T-helper 2 cell treated with Interferon-gamma antibody and Interleukin-4, amounts not matched to agents 100 ng/mL and 5 ng/mL, for 36 hours (primary cell): ENCODE data around the gene ATP8A2. TPM values are rescaled to one million over a fixed set of nuclear protein-coding genes. Genes with fewer than 3 reads are reported as not detected.

Experiments used
- intact Hi-C: fragments of 100-400 bp; cut with micrococcal nuclease; formaldehyde crosslinking; loops from one replicate; pipeline ENCODE4 v1.15.1; 2023
- total RNA-seq: library from RNA; stranded (reverse); gene quantifications from 2 replicates; pipeline ENCODE4 v1.2.3, GENCODE V29; 2022

Gene ATP8A2
- total RNA-seq, 1 donor from 2014 or later: 0.50 TPM

GRCh38 chr13:25988661-25989060 is 616.9 kb downstream of the ATP8A2 start:
- intact Hi-C loops: no loop called here

- intact Hi-C loops: no loop called here
These were observed 619.0 kb downstream of the ATP8A2 start for GRCh38 chr13:25990801-25991200.

DNA sequence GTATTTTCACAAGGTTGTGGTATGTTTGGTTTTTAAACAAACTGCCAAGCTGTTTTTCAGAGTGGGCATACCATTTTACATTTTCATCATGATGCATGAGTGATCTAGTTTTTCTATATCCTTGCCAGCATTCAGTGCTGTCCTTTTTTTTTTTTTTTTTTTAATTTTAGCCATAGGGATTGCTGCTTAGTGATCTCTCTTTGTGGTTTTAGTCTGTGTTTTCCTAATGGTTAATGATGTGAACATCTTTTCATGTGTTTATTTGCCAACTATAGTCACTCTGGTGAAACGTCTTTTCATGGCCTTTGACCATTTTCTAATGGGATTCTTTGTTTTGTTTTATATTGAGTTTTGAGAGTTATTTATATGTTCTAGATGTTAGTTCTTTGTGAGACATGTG is 620.3 kb downstream of the ATP8A2 start:
- intact Hi-C loops: no loop called here

DNA sequence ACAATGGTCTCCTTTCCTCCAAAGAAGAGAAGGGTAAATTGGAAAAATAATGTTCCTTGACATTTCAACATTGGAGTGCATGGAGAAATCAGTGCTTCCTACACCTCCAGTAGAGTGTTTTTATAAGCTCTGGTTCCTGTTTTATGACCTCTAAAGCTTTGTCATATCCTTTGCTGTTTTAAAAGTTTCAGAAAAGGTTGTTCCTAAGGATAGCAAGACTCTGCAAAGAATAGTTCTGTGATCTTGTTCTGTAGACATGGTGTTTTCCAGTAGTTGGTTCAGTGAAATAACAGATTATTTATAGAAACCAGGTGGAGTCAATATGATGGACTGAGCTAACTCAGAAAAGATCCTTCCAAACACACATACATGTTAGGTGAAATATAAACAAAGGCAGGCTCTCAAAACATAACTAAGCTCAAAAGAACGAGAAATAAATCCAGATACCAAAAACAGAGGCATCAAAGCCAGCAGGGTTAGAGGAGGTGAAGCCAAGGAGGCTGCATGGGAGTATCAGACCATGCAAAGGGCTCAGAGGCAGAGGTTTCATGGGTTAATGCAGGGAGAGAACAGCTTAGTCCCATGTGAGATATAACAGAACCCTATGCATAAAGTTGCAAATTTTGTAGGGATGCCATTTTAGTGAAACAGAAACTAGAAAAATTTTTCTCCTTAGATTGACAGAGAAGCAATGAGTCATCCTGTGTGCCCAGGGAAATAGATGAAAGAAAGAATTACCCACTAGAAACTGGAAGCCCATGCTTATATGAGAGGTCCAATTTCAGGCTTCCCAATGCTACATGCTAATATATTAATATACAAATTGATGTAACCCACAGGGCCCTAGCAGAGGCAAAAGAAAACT is 635.7 kb downstream of the ATP8A2 start:
- intact Hi-C loops: no loop called here

- intact Hi-C loops: no loop called here
These were observed 638.9 kb downstream of the ATP8A2 start for GRCh38 chr13:26010487-26011207.

DNA sequence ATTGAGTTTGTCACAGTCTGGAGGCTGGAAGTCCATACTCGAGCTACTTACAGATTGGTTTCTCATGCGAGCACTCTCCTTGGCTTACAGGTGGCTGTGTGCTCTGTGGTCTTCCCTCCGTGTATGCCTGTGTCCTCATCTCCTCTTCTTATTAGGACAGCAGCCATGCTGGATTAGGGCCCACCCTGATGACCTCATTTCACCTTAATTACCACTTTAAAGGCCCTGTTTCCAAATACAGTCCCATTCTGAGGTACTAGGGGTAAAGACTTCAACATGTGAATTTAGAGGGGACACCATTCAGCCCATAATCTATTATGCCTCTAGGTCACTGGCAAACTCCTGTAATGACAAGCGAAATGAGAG is 639.4 kb downstream of the ATP8A2 start:
- intact Hi-C loops: no loop called here

GRCh38 chr13:26011996-26012821 is 640.4 kb downstream of the ATP8A2 start:
- intact Hi-C loops: no loop called here

DNA sequence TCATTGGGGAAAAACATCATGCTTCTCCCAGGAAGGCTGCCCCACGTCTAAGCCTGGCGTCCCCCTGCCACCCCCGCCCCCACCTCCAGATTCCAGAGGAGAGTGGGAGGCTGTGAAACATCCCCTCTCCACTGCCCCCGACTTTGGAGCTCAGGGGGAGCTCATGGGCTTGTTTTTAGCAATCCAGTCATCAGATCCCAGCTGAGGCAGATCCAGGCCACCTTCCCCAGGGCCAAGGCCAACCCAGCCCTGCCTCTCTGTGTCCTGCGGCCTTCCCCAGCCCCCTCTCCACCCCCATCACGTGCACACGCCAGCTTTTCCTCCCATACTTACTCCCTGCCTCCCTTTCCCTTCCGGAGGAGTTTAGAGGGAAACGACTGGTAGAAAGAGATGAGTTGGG is 641.2 kb downstream of the ATP8A2 start:
- intact Hi-C loops: no loop called here

DNA sequence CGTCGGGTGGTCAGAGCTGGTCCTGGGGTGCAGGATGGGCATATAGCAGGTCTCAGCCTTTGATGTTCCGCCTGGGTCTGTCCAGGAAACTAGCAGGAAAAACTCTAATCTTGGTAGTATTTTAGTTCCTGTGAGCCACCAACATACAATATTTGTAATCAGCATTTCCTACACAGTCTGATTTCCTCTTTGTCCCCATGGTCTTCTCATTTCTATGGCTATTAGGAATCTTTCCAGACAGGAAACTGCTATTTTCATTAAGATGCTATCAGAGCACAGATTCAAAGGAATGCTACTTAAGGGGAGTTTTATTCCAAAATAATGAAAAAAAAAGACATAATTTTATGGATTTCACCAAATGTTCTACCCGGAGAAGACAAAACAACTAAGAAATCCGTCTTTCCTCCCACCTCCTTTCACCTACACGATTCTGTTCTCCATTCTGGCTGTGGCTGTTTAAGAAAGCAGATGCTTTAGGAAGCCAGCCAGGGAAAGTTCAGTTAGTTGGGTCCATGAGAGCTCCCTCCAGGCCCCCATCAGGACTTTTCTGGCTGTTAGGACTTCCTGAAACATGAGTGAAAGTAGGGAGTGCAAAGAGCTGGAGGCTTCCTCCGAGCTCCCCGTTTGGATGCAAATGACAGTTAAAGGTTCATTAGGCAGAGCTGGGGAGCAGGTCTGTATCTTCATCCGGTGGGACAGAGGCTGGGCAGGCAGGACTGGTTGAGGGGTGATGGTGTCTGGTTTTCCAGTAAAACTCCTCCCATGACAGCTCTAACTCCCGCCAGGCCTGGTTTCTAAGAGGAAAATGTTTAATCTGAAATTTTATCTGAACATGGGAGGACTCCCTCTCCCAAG is 643.7 kb downstream of the ATP8A2 start:
- intact Hi-C loops: no loop called here

- intact Hi-C loops: no loop called here
These were observed 644.4 kb downstream of the ATP8A2 start for GRCh38 chr13:26016189-26016588.

DNA sequence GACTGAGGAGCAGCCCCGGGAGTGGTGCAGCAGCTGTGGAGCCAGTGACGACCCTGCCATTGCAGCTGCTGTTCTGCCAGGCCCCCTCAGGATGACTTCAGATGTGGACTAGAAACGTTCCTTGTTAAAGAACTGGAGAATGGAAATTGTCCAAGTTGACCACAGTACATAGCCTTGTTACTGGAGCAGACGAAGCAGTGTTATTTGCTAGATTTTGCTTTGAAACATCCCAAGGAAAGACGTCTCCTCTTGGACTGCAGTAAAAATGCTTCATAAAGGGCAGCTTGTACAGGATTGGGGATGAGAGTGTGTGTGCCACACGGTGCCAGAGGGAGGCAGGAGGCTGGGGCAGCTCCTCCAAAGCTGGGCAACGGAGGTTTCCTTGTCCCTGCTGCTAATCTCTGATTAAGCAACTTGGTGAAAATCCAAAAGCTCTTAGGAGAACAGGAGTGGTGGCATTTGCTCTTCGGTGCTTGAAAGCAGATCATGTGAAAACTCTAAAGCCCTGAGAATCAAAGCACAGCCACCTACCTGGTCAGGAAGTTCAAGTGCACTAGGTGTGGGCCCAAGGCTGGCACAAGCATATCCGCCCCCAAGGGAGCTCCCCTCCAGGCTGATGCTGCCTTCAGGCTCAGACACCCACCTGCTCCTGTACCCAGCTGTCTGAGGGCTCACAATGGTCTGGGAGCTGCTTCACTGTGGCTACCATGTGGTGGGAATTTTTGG is 645.6 kb downstream of the ATP8A2 start:
- intact Hi-C loops: no loop called here

- intact Hi-C loops: no loop called here
These were observed 646.3 kb downstream of the ATP8A2 start for GRCh38 chr13:26017932-26018665.

- intact Hi-C loops: no loop called here
These were observed 647.5 kb downstream of the ATP8A2 start for GRCh38 chr13:26019251-26019650.

- intact Hi-C loops: no loop called here
These were observed 648.4 kb downstream of the ATP8A2 start for GRCh38 chr13:26019881-26020870.

DNA sequence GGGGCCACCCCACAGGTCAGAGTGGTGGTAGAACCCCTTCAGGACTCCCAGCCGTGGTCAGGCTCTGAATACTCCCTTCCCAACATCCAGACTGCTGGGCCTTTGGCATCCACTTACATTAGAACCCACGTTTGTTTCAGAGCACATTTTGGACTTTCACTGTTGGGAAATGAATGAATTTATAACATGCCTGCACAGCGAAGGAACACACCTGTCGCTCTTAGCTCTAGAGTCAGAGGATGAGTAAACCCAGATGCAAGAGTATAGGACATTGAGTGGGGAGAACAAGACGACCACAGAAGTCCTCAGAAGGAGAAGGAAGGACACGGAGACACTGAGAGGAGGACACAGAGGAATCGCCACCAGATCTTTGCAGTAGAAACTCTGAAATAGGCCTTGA is 649.1 kb downstream of the ATP8A2 start:
- intact Hi-C loops: no loop called here

- intact Hi-C loops: no loop called here
These were observed 649.7 kb downstream of the ATP8A2 start for GRCh38 chr13:26021516-26021915.

DNA sequence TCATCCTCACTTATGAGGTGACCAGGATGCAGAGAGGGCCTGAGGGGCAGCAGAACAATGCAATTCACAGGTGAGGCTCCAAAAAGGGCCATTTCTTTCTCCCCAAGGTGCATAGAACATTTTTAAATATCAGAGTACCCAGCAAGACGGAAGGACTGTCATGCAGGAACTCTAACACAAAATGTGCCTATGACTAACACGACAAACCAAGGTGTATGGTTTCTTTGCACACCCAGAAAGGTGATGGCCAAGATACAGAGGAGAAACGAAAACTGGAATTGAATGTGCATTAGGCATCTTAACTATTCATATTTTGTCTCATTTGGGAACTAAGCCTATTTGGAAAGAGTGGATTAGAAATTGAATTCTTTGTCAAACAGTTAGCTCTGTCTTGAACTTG is 650.2 kb downstream of the ATP8A2 start:
- intact Hi-C loops: no loop called here

DNA sequence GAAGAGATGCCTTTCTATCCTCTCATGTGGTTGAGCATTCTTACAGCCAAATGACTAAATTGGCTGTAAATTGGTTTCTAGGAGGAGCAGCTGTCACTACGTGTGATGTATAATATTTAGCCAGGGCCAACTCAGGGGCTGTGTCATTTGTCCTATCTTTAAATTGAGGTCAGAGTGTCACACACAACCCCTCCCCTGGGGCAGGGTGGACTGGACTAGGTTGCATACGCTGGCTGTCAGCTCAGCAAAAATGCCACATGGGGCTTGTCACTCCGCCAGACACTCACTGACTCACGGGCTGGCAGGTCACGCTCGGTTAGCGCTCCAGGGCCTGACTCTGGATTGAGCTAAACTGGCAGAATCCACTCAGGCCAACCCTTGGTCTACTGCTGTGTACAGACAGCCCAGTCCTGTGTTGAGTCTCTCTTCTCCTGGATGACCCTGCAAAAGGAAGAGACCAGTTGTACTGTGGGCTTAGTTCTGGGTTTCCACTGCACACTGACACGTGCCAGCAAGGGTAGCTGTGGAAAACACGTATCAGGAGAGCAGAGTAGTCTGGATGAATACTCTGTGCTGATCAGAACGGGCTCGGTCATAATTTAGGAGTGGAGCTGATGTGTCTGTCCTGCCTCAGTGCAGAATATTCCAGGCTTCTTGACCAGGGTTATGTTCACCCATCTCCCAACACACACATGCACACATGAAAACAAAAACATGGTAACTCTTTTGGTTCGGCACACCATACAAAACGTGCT is 650.9 kb downstream of the ATP8A2 start:
- intact Hi-C loops: no loop called here
